ENCODE results near the gene CRABP1.
A peak's percentile ranks its signal among the peaks of the same experiment; 100 is the strongest.

Gene CRABP1

GRCh38 chr15:78340231-78341056 is at the start of gene CRABP1:
TSS of gene CRABP1 (plus strand) at chr15:78340353. CDS start at chr15:78340429, 76 bp downstream.
- no peak for FAIRE-seq

- FAIRE-seq = no peak
Measured at GRCh38 chr15:78291052-78291451, 49.1 kb upstream of the CRABP1 start.

- no peak for FAIRE-seq
Measured at GRCh38 chr15:78291698-78292097, 48.5 kb upstream of the CRABP1 start.

GRCh38 chr15:78292219-78292618 is 47.9 kb upstream of the CRABP1 start:
- FAIRE-seq = no peak

GRCh38 chr15:78299101-78299930 is 40.8 kb upstream of the CRABP1 start, which contains the start of gene SKIC8:
TSS of gene SKIC8 (minus strand) at chr15:78299609. CDS start at chr15:78295686, 3,923 bp downstream.
- peak; percentile 56 for FAIRE-seq

- no peak for FAIRE-seq
Measured at GRCh38 chr15:78301326-78301725, 38.8 kb upstream of the CRABP1 start.

GRCh38 chr15:78301828-78302227 is 38.3 kb upstream of the CRABP1 start:
- FAIRE-seq = no peak

- no peak for FAIRE-seq
Measured at GRCh38 chr15:78302579-78303312, 37.4 kb upstream of the CRABP1 start.

GRCh38 chr15:78304216-78305066 is 35.7 kb upstream of the CRABP1 start:
- no peak for FAIRE-seq

- no peak for FAIRE-seq
Measured at GRCh38 chr15:78306176-78306774, 33.9 kb upstream of the CRABP1 start.

- FAIRE-seq = no peak
Measured at GRCh38 chr15:78307976-78308375, 32.2 kb upstream of the CRABP1 start.

GRCh38 chr15:78308422-78309032 is 31.6 kb upstream of the CRABP1 start:
- no peak for FAIRE-seq

GRCh38 chr15:78311292-78311691 is 28.9 kb upstream of the CRABP1 start:
- no peak for FAIRE-seq

GRCh38 chr15:78312536-78312935 is 27.6 kb upstream of the CRABP1 start:
- FAIRE-seq = no peak

- no peak for FAIRE-seq
Measured at GRCh38 chr15:78312957-78313356, 27.2 kb upstream of the CRABP1 start.

- FAIRE-seq = no peak
Measured at GRCh38 chr15:78313383-78313782, 26.8 kb upstream of the CRABP1 start.

- FAIRE-seq = no peak
Measured at GRCh38 chr15:78314181-78314581, 26.0 kb upstream of the CRABP1 start.

- no peak for FAIRE-seq
Measured at GRCh38 chr15:78315686-78316282, 24.4 kb upstream of the CRABP1 start.

- no peak for FAIRE-seq
Measured at GRCh38 chr15:78316283-78317083, 23.7 kb upstream of the CRABP1 start.
